GM12878 (cell line): ENCODE results near the gene GMNN. TPM values are rescaled to one million over a fixed set of nuclear protein-coding genes. Genes with fewer than 3 reads are reported as not detected.
A peak's percentile ranks its signal among the peaks of the same experiment; 100 is the strongest.

ENCODE experiments used
- EGR1 ChIP-seq, 2 experiments: IDR thresholded peaks; 1 replicate in 1 of 2; 2 replicates in 1 of 2; pipeline ENCODE4 v1.6.1; 2011 to 2012; ENCODE audit warnings: low read depth in 2 of 2, low read length in 2 of 2, borderline replicate concordance in 1 of 2, mild to moderate bottlenecking in 1 of 2, moderate library complexity in 1 of 2
- ESRRA ChIP-seq: IDR thresholded peaks from 2 replicates; pipeline ENCODE4 v1.6.1; 2012; ENCODE audit warnings: mild to moderate bottlenecking, low read length, improper control_type of control experiment
- FOS ChIP-seq: IDR thresholded peaks from 3 replicates; pipeline ENCODE4 v1.6.1; 2011; ENCODE audit warnings: borderline replicate concordance; ENCODE audit not compliant: insufficient read length; ENCODE audit errors: extremely low read depth
- GATAD2B ChIP-seq: fragments of 450-650 bp; conservative IDR thresholded peaks from 2 replicates; pipeline ENCODE4 v1.6.1; 2017; ENCODE audit warnings: low read depth, mild to moderate bottlenecking, moderate library complexity
- IKZF2 ChIP-seq, 2 experiments: fragments of 450-650 bp; IDR thresholded peaks; 2 replicates each; pipeline ENCODE4 v1.6.1; 2017; ENCODE audit warnings: mild to moderate bottlenecking in 2 of 2, moderate library complexity in 2 of 2
- KLF5 ChIP-seq: fragments of 450-650 bp; IDR thresholded peaks from 2 replicates; pipeline ENCODE4 v1.6.1; 2014; ENCODE audit warnings: mild to moderate bottlenecking; ENCODE audit not compliant: partially characterized antibody
- MEF2A ChIP-seq: IDR thresholded peaks from 2 replicates; pipeline ENCODE4 v1.6.1; 2011; ENCODE audit warnings: low read depth, mild to moderate bottlenecking, low read length, moderate library complexity; ENCODE audit not compliant: insufficient read depth
- MTA3 ChIP-seq: IDR thresholded peaks from 2 replicates; pipeline ENCODE4 v1.6.1; 2012; ENCODE audit warnings: low read length, inconsistent platforms, borderline replicate concordance
- NFYB ChIP-seq: IDR thresholded peaks from 2 replicates; pipeline ENCODE4 v1.6.1; 2011; ENCODE audit warnings: low read depth, mild to moderate bottlenecking, low read length, improper control_type of control experiment, moderate library complexity; ENCODE audit not compliant: insufficient read depth
- POU2F2 ChIP-seq: IDR thresholded peaks from 3 replicates; pipeline ENCODE4 v1.6.1; 2011; ENCODE audit warnings: low read depth, mild to moderate bottlenecking, low read length, borderline replicate concordance
- SIN3A ChIP-seq: IDR thresholded peaks from 2 replicates; pipeline ENCODE4 v1.6.1; 2012; ENCODE audit warnings: low read depth, low read length, improper control_type of control experiment
- SMARCA5 ChIP-seq: fragments of 450-650 bp; IDR thresholded peaks from 2 replicates; pipeline ENCODE4 v1.6.1; 2017; ENCODE audit warnings: mild to moderate bottlenecking
- SREBF1 ChIP-seq: IDR thresholded peaks from 2 replicates; pipeline ENCODE4 v1.6.1; 2012; ENCODE audit warnings: mild to moderate bottlenecking, low read length
- SREBF2 ChIP-seq: IDR thresholded peaks from 2 replicates; pipeline ENCODE4 v1.6.1; 2012; ENCODE audit warnings: mild to moderate bottlenecking, low read length
- SRF ChIP-seq, 2 experiments: IDR thresholded peaks; 2 replicates each; pipeline ENCODE4 v1.6.1; 2011; ENCODE audit warnings: low read depth in 2 of 2, low read length in 2 of 2, mild to moderate bottlenecking in 1 of 2, moderate library complexity in 1 of 2
- STAT3 ChIP-seq: IDR thresholded peaks from 2 replicates; pipeline ENCODE4 v1.6.1; 2011; ENCODE audit warnings: low read depth, low read length, improper control_type of control experiment
- SUPT20H ChIP-seq: IDR thresholded peaks from 2 replicates; pipeline ENCODE4 v1.6.1; 2011; ENCODE audit warnings: low read depth, mild to moderate bottlenecking, low read length, moderate library complexity, borderline replicate concordance; ENCODE audit not compliant: control insufficient read depth
- TAF1 ChIP-seq: IDR thresholded peaks from 2 replicates; pipeline ENCODE4 v1.6.1; 2011; ENCODE audit warnings: mild to moderate bottlenecking, low read depth, low read length, borderline replicate concordance
- ZNF207 ChIP-seq: fragments of 450-650 bp; IDR thresholded peaks from 2 replicates; pipeline ENCODE4 v1.6.1; 2014; ENCODE audit warnings: antibody characterized with exemption, mild to moderate bottlenecking, borderline replicate concordance
- ZNF217 ChIP-seq: fragments of 450-650 bp; IDR thresholded peaks from 2 replicates; pipeline ENCODE4 v1.6.1; 2017; ENCODE audit warnings: antibody characterized with exemption, mild to moderate bottlenecking
- ZNF24 ChIP-seq: fragments of 450-650 bp; IDR thresholded peaks from 2 replicates; pipeline ENCODE4 v1.6.1; 2017; ENCODE audit warnings: antibody characterized with exemption, mild to moderate bottlenecking
- polyA plus RNA-seq, 11 experiments: library from polyadenylated mRNA; depleted of rRNA in 4 of 11; unstranded in 6 of 11; stranded (reverse) in 5 of 11; fragments of >200 nt; fragmentation: Nextera tagmentation in 4 of 11; fragmentation: Illumina TruSeq in 1 of 11; extraction: Ambion mirVana in 4 of 11; extraction: Trizol in 1 of 11; gene quantifications; 1 replicate in 1 of 11; 2 replicates in 10 of 11; pipeline versions ENCODE4 v1.2.1 to v1.2.3, GENCODE V29; 2011 to 2016; ENCODE audit warnings: inconsistent platforms in 2 of 11, missing spikeins in 2 of 11, low read depth in 1 of 11
- total RNA-seq, 4 experiments: library from RNA; depleted of rRNA in 3 of 4; stranded (reverse); fragments of >200 nt in 3 of 4; fragmentation: Illumina TruSeq in 1 of 4; extraction: Trizol in 1 of 4; gene quantifications; 2 replicates each; pipeline versions ENCODE4 v1.2.1 to v1.2.3, GENCODE V29; 2013 to 2021
- TF ChIP-seq, protein P1 (sequence below): fragments of 450-650 bp; IDR thresholded peaks from 2 replicates; pipeline ENCODE4 v1.6.1; 2014; ENCODE audit warnings: mild to moderate bottlenecking
- TF ChIP-seq, protein P2 (sequence below), 3 experiments: IDR thresholded peaks in 2 of 3; conservative IDR thresholded peaks in 1 of 3; 2 replicates each; pipeline ENCODE4 v1.5.1; 2011; ENCODE audit warnings: low read depth in 3 of 3, low read length in 3 of 3, mild to moderate bottlenecking in 3 of 3, control low read depth in 2 of 3, moderate library complexity in 2 of 3, inconsistent platforms in 1 of 3, mixed read lengths in 1 of 3; ENCODE audit not compliant: control insufficient read depth in 2 of 3, insufficient read depth in 1 of 3; ENCODE audit errors: extremely low read depth in 1 of 3
- TF ChIP-seq, protein P3 (sequence below): fragments of 450-650 bp; formaldehyde crosslinking; IDR thresholded peaks from 2 replicates; pipeline ENCODE4 v1.5.0; 2022; ENCODE audit warnings: mild to moderate bottlenecking, missing genetic modification characterization

GMNN gene
- total and polyA plus RNA-seq, 10 of the 15 experiments (the other 5 are each of a cell fraction or from before 2014, with no cell fraction given): 51.9 to 153 (median 105) TPM

DNA sequence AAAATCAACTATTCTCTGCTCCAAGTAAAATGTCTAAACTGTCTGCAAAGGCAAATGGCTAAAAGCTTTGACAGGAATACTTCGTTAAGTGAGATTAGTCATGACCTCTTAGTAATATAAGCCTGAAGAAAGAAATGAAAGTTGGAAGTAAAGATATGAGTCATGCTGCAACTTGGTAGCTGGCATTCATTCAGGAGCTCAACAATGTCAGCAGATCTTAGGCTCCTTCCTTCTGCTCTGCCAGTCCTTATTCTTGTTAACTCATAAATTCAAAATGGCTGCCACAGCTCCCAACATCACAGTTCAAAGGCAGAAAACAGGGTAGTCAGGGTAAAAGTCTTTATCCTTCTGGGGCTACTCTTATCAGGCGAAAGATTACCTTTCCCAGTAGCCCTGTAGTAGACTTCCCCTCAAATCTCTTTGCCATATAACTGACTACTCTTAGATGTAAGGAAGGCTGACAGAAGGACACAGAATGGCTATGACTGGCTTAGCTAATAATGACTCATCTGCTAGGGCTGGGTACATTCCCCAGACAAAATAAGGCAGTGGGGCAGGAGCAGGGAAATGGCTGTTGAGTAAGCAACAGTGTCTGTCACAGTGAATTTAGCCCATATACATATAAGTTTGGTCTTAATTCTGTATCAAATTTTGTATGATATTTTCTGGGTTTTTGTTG lies 31.3 kb upstream of the GMNN start (continued):
- peak; percentile 92 for TF ChIP-seq ZNF24
- TF ChIP-seq, protein P1, sequence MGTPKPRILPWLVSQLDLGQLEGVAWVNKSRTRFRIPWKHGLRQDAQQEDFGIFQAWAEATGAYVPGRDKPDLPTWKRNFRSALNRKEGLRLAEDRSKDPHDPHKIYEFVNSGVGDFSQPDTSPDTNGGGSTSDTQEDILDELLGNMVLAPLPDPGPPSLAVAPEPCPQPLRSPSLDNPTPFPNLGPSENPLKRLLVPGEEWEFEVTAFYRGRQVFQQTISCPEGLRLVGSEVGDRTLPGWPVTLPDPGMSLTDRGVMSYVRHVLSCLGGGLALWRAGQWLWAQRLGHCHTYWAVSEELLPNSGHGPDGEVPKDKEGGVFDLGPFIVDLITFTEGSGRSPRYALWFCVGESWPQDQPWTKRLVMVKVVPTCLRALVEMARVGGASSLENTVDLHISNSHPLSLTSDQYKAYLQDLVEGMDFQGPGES: no peak
- TF ChIP-seq EGR1 (IDR thresholded peaks at IDR 0.05; ENCODE audit: borderline replicate concordance in 1 of 2, low read depth in 2 of 2, low read length in 2 of 2): no peak
- TF ChIP-seq MTA3: no peak
- TF ChIP-seq KLF5: no peak
- no peak for TF ChIP-seq GATAD2B
- TF ChIP-seq STAT3: no peak
- TF ChIP-seq IKZF2 (IDR thresholded peaks at IDR 0.05): peak; percentile 74 to 75
- TF ChIP-seq, protein P2, sequence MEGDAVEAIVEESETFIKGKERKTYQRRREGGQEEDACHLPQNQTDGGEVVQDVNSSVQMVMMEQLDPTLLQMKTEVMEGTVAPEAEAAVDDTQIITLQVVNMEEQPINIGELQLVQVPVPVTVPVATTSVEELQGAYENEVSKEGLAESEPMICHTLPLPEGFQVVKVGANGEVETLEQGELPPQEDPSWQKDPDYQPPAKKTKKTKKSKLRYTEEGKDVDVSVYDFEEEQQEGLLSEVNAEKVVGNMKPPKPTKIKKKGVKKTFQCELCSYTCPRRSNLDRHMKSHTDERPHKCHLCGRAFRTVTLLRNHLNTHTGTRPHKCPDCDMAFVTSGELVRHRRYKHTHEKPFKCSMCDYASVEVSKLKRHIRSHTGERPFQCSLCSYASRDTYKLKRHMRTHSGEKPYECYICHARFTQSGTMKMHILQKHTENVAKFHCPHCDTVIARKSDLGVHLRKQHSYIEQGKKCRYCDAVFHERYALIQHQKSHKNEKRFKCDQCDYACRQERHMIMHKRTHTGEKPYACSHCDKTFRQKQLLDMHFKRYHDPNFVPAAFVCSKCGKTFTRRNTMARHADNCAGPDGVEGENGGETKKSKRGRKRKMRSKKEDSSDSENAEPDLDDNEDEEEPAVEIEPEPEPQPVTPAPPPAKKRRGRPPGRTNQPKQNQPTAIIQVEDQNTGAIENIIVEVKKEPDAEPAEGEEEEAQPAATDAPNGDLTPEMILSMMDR (IDR thresholded peaks at IDR 0.05 in 2 of 3, conservative IDR thresholded peaks at IDR 0.05 in 1 of 3; ENCODE audit: control insufficient read depth in 2 of 3, extremely low read depth in 1 of 3, insufficient read depth in 1 of 3, low read depth in 3 of 3, low read length in 3 of 3): no peak
- TF ChIP-seq SUPT20H: no peak
- 0 out of 4 replicates have a peak, but pooled peaks of 1 of the 2 experiments have one; percentile 43 for TF ChIP-seq SRF (IDR thresholded peaks at IDR 0.05; ENCODE audit: low read depth in 2 of 2, low read length in 2 of 2)
- TF ChIP-seq POU2F2: 0 out of 3 replicates have a peak, but pooled peaks have one; percentile 4
- TF ChIP-seq SREBF1: no peak
- TF ChIP-seq FOS: no peak
- no peak for TF ChIP-seq NFYB
- TF ChIP-seq ZNF207: no peak
- TF ChIP-seq, protein P3, sequence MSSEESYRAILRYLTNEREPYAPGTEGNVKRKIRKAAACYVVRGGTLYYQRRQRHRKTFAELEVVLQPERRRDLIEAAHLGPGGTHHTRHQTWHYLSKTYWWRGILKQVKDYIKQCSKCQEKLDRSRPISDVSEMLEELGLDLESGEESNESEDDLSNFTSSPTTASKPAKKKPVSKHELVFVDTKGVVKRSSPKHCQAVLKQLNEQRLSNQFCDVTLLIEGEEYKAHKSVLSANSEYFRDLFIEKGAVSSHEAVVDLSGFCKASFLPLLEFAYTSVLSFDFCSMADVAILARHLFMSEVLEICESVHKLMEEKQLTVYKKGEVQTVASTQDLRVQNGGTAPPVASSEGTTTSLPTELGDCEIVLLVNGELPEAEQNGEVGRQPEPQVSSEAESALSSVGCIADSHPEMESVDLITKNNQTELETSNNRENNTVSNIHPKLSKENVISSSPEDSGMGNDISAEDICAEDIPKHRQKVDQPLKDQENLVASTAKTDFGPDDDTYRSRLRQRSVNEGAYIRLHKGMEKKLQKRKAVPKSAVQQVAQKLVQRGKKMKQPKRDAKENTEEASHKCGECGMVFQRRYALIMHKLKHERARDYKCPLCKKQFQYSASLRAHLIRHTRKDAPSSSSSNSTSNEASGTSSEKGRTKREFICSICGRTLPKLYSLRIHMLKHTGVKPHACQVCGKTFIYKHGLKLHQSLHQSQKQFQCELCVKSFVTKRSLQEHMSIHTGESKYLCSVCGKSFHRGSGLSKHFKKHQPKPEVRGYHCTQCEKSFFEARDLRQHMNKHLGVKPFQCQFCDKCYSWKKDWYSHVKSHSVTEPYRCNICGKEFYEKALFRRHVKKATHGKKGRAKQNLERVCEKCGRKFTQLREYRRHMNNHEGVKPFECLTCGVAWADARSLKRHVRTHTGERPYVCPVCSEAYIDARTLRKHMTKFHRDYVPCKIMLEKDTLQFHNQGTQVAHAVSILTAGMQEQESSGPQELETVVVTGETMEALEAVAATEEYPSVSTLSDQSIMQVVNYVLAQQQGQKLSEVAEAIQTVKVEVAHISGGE (CRISPR knock-in tag): no peak
- TF ChIP-seq SMARCA5: no peak
- no peak for TF ChIP-seq SIN3A
- no peak for TF ChIP-seq ESRRA
- no peak for TF ChIP-seq SREBF2
- 0 out of 2 replicates have a peak, but pooled peaks have one; percentile 36 for TF ChIP-seq TAF1
- no peak for TF ChIP-seq ZNF217
- no peak for TF ChIP-seq MEF2A
